Dedifferentiated amniotic fluid mesenchymal stem cell (primary cell): ENCODE data around the gene CLEC18B.
"Not testable (repeated sequence)": the region's sequence is repeated elsewhere in the genome, so short reads cannot be mapped to it uniquely, and the experiment has no call there.

Source experiments
- DNase-seq: peaks from one replicate; pipeline ENCODE4 v3.0.0-alpha.2; 2016; ENCODE audit errors: extremely low spot score

The CLEC18B gene

DNA sequence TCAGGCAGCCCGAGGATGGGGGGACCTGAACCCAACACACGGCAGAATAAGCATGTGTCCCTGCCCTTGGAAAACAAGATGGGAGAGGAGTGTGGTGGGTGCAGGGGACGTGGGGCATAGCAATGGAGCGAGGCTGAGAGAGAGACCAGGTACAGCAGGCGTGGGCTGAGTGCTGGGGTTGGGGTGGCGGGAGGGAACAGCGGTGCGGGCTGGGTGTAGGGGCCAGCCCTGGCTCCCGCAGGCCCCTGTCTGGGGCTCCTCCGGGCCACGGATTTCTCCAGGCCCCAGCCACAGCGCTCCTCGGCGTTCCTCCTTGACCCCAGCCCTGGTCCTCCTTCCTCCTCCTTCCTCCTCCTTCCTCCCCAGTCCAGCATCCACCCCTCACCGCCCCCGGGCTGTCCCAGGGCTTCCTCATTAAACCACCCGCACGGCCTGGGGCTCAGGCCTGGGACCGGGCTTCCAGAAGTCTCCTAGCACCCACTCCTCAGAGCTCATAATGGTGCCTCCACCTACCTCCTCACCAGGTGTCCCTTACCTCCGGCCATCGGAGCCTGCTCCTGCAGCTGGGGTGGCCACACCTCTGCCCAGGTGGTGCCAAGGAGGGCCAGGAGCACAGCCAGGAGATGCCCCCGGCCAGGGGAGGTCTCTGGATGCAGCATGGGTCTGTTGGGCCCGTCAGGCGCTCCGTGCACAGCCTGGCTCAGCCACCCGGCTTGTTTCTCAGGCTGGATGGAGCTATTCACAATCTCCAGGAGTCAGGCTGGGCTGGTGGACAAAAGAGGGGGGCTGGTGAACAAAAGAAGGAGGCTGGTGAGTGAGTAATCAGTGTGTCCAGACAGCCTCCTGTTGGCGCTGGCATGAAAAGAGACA, at the start of gene CLEC18B:
TSS of gene CLEC18B (minus strand) at position 867 of the 870 bp plus-strand sequence. CDS start at position 659, 208 bp downstream.
- not testable (repeated sequence) for DNase-seq

DNA sequence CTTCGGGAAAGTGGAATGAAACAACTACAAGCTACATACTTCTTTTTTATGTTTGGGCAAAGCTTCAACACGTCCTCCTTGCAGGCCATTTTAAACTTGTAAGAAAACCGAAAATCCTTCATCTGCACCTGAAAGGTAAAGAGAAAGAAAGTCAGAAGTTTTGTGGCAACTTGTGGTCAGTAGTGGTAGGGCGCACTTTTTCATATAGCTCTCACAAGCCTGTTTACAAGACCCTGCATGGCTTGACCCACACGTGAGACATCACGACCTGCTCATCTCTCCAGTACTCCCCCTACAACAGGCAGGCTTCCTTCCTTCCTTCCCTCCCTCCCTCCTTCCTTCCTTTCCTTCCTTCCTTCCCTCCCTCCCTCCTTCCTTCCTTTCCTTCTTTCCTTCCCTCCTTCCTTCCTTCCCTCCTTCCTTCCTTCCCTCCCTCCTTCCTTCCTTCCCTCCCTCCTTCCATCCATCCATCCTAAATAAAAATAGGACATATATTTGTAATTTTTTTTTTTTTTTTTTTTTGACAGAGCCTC, 48.7 kb upstream of the CLEC18B start:
- DNase-seq = no peak

- no peak for DNase-seq
Observed at GRCh38 chr16:74468807-74469525, 47.7 kb upstream of the CLEC18B start.

DNA sequence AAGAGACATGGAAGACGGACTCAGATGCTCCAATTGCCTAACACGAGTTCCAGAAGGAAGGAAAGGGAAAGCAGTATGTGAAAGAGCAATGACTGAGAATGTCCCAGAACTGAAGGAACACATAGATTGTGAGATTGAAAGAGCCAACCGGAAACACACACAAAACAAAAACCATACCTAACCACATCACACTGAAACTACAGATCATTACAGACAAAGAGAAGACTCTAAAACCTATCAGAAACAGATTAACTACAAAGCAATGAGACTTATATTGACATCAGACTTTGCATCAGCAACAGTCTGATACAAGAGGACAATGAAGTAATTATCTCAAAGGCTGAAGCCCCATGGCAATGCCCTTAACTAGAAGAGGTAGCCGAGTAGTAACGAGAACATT, 45.6 kb upstream of the CLEC18B start:
- DNase-seq = no peak

- no peak for DNase-seq
Observed at GRCh38 chr16:74465851-74466685, 44.8 kb upstream of the CLEC18B start.

DNA sequence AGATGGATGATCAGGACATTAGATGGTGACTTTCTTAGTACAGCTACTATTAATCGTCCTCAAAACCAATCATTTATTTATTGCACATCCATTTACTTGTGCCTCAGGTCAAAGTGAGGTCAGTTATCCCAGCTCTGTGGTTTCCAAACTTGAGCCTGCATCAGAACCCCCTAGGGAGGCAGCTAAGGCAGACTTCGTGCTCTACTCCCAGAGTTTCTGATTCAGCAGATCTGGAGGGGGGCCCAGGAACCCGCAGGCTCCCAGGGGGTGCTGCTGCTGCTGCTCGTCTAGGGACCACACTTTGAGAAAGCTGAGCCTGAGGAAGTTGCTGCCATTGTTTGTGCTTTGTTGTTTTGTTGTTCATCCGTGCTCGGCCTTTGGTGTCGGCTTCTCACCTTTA, 44.0 kb upstream of the CLEC18B start:
- no peak for DNase-seq

- no peak for DNase-seq
Observed at GRCh38 chr16:74463888-74464287, 42.6 kb upstream of the CLEC18B start.

- DNase-seq = no peak
Observed at GRCh38 chr16:74462361-74462760, 41.1 kb upstream of the CLEC18B start.

DNA sequence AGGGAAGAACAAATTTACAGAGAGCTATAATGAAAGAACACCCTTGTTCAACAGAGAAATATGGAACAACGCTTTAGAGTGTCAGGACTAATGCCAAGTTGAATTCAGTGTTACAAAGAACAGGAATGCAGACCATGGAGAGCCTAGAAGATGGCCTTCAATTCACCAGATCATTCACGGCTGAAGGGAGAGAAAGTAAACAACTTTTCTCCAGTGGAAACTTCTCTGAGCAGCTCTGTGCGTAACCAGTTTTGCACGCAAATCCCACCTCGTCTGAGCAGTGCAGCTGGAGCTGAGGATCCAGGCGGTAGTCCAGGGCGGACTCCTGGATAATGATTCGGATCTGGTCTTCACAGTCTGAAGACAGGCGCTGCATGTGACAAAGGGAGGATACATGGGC, 40.5 kb upstream of the CLEC18B start:
- DNase-seq = no peak

- no peak for DNase-seq
Observed at GRCh38 chr16:74460542-74460941, 39.3 kb upstream of the CLEC18B start.

GRCh38 chr16:74456290-74456625, 35.0 kb upstream of the CLEC18B start:
- no peak for DNase-seq

- no peak for DNase-seq
Observed at GRCh38 chr16:74455619-74456289, 34.5 kb upstream of the CLEC18B start.

DNA sequence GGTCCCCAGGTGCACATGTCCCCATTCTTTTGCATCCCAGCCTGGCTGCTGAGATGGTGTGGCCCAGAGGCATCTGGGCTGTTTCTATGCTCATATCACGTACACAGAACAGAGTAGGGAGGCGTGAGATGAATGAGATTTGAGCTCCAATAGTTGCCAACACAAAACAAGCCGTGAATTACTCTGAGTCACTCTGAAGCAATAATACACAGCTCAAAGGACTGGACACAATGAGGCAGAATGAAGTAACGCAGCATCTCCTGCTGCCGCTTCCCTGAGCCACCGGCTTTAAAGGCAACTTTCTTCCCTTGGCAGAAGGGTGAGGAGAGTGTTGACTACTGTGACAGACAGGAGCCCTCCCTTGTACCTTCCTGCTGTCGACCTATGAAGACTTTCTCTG, 33.9 kb upstream of the CLEC18B start:
- DNase-seq = no peak

DNA sequence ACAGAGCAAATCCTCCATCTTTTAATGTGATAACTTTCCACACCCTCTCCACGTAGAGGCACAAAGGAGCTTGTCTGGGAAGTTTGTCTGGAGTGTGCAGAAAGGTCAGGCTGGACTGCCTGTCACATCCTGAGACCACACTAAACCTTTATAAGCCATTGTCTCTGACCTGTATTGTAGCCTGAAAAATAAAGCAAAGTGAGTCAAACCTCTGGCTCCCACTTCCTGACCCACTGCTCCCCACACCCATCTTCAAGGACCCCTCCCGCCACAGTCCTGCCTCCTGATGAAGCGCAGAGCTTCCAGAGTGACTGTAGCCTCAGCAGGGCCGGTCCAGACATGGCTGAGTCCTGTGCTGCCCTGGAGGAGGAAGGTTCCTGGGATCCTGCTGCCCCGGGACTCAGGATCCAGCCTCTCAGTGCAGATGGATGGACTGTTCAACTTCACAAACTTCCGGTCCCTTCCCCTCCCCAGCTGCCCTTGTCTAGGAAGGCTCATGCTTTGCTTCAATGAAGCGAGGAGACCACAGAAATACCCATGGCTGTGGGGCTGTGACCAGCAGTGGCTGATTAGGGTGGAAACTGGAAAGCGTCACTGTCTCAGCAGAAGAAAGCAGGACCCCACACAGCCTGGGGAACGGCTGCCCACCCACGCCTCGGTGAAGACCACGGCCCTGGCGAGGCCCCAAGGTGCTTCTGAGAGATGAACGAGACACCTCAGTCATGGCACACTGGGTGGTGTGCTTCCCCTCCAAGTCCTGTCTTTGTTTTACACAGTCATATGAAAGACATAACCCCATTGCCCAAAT, 30.9 kb upstream of the CLEC18B start:
- DNase-seq = no peak

- DNase-seq = no peak
Observed at GRCh38 chr16:74450967-74451760, 29.9 kb upstream of the CLEC18B start.

GRCh38 chr16:74450236-74450635, 29.0 kb upstream of the CLEC18B start:
- no peak for DNase-seq

DNA sequence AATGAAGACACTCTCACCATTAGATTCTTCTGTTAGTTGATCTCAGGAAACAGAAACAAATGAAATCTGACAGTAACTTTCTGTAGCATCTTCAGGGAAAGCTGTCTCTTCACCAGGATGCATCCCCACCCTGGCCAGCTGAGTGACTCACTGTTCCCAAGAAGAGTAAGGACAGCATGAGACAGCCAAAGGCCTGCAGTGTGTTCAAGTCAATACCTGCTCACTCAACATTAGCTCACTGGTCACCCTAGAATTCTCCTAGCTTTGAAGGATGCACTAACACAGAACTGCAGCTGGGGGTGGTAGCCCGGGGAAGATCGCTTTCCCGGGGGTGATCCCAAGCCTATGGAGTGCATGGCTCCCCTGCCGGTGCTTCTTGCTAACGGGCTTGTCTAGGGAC, 28.2 kb upstream of the CLEC18B start:
- DNase-seq = no peak

DNA sequence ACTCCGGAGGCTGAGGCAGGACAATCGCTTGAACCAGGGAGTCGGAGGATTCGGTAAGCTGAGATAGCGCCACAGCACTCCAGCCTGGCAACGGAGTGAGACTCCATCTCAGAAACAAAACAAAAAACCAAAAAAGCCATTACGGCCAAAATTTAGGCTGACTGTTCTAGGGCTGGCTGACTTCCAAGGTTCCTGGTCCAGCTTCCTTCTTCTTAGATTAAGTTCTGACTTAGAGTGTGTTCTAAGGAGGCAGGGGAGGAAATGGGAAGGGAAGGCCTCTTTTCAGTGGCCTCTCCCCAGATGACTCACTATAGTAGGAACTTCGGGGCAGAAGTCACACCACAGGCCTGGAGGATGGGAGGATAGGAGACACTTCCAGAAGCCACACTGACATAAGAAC, 27.7 kb upstream of the CLEC18B start:
- DNase-seq = peak; percentile 73

DNA sequence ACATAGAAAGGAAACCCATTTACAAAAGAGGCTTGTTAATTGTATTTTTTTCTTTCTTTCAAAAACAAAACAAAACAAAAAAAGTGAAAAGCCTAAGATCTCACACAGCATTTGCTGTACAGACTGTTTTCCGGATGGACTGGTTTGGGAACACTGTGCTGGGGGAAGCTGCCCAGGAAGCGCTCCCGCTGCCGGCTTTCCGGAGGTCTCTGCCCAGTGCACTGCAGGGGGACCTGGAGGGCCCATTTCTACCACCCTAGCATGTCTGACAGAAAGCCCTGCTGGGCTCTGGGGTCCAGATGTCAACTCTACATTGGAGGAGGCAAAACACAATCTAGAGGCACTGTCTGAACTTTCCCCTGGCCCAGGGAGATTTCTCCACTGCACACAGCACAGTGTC, 26.3 kb upstream of the CLEC18B start:
- no peak for DNase-seq

- DNase-seq = no peak
Observed at GRCh38 chr16:74446866-74447265, 25.6 kb upstream of the CLEC18B start.
